Progenitor cell of endocrine pancreas (in vitro differentiated cells): Measurements from ENCODE around the gene PARP14. TPM values are rescaled to one million over a fixed set of nuclear protein-coding genes. Genes with fewer than 3 reads are reported as not detected.
"Not testable (repeated sequence)": the region's sequence is repeated elsewhere in the genome, so short reads cannot be mapped to it uniquely, and the experiment has no call there.

Experiments
- DNase-seq: peaks from one replicate; pipeline ENCODE4 v3.0.0; 2021; ENCODE audit warnings: low spot score; ENCODE audit not compliant: unreplicated experiment
- H3K27ac Mint-ChIP-seq: 2 replicates; pipeline ENCODE4 v1.8.0; 2021; ENCODE audit warnings: mild to moderate bottlenecking, moderate library complexity, mixed read lengths
- H3K27me3 Mint-ChIP-seq: 2 replicates; pipeline ENCODE4 v1.8.0; 2021; ENCODE audit warnings: mixed read lengths
- H3K36me3 Mint-ChIP-seq: 2 replicates; pipeline ENCODE4 v1.8.0; 2022; ENCODE audit warnings: mixed read lengths; ENCODE audit not compliant: insufficient read depth
- H3K4me1 Mint-ChIP-seq: 2 replicates; pipeline ENCODE4 v1.8.0; 2021; ENCODE audit warnings: low read depth, mixed read lengths
- H3K4me3 Mint-ChIP-seq: 2 replicates; pipeline ENCODE4 v1.8.0; 2021; ENCODE audit warnings: low read depth, mild to moderate bottlenecking, moderate library complexity, mixed read lengths
- H3K9me3 Mint-ChIP-seq: 2 replicates; pipeline ENCODE4 v1.8.0; 2021; ENCODE audit warnings: low read depth, mixed read lengths
- CTCF ChIP-seq: fragments of 200-600 bp; sonication (generic); IDR thresholded peaks from one replicate; pipeline ENCODE4 v1.5.0; 2021; ENCODE audit warnings: antibody characterized with exemption, mild to moderate bottlenecking; ENCODE audit not compliant: unreplicated experiment
- total RNA-seq: library from RNA; stranded (reverse); gene quantifications from 2 replicates; pipeline ENCODE4 v1.2.1, GENCODE V29; 2021

The PARP14 gene
- total RNA-seq, 1 donor from 2014 or later, result 20.0 TPM

GRCh38 chr3:122739172-122739571 is 58.5 kb downstream of the PARP14 start:
- Mint-ChIP-seq H3K4me3 (no peak overlapping the region), H3K27ac (no peak overlapping the region), H3K4me1 (no peaks in the 10 kb centered on the region), H3K9me3 (peaks cover 3% of the 10 kb centered on the region), H3K27me3 (no peaks in the 10 kb centered on the region), H3K36me3 (peaks cover 29% of the 10 kb centered on the region)
- TF ChIP-seq CTCF, result no peak
- DNase-seq, result no peak

- Mint-ChIP-seq H3K27me3 (no peaks in the 10 kb centered on the region), H3K9me3 (peaks cover 9% of the 10 kb centered on the region), H3K27ac (no peak overlapping the region), H3K4me3 (no peak overlapping the region), H3K4me1 (no peaks in the 10 kb centered on the region), H3K36me3 (peaks cover 39% of the 10 kb centered on the region)
- no peak for TF ChIP-seq CTCF
- no peak for DNase-seq
Measured at GRCh38 chr3:122742234-122742633, 61.6 kb downstream of the PARP14 start.

- no peak overlapping the region for H3K27ac Mint-ChIP-seq
- no peaks in the 10 kb centered on the region for H3K27me3 Mint-ChIP-seq
- H3K9me3 Mint-ChIP-seq, result peaks cover 11% of the 10 kb centered on the region
- no peak overlapping the region for H3K4me3 Mint-ChIP-seq
- H3K36me3 Mint-ChIP-seq, result peaks cover 42% of the 10 kb centered on the region
- no peak for DNase-seq
- H3K4me1 Mint-ChIP-seq, result no peaks in the 10 kb centered on the region
- TF ChIP-seq CTCF, result no peak
Measured at GRCh38 chr3:122743581-122744120, 63.0 kb downstream of the PARP14 start.

- Mint-ChIP-seq H3K36me3 (peaks cover 38% of the 10 kb centered on the region), H3K9me3 (peaks cover 13% of the 10 kb centered on the region), H3K4me1 (no peaks in the 10 kb centered on the region), H3K27me3 (no peaks in the 10 kb centered on the region), H3K4me3 (no peak overlapping the region), H3K27ac (no peak overlapping the region)
- no peak for DNase-seq
- no peak for TF ChIP-seq CTCF
Measured at GRCh38 chr3:122745369-122746021, 64.9 kb downstream of the PARP14 start.

- not testable (repeated sequence) for H3K4me3 Mint-ChIP-seq, H3K27me3 Mint-ChIP-seq, H3K4me1 Mint-ChIP-seq, H3K27ac Mint-ChIP-seq, DNase-seq
- Mint-ChIP-seq H3K36me3 (peaks cover 33% of the 10 kb centered on the region), H3K9me3 (peaks cover 13% of the 10 kb centered on the region)
Measured at GRCh38 chr3:122747295-122747694, 66.7 kb downstream of the PARP14 start.

GRCh38 chr3:122748347-122748746 is 67.7 kb downstream of the PARP14 start:
- H3K9me3 Mint-ChIP-seq, result peaks cover 13% of the 10 kb centered on the region
- H3K4me3 Mint-ChIP-seq, result no peak overlapping the region
- no peak for TF ChIP-seq CTCF
- no peak overlapping the region for H3K27ac Mint-ChIP-seq
- no peak for DNase-seq
- no peaks in the 10 kb centered on the region for H3K4me1 Mint-ChIP-seq
- peaks cover 33% of the 10 kb centered on the region for H3K36me3 Mint-ChIP-seq
- no peaks in the 10 kb centered on the region for H3K27me3 Mint-ChIP-seq
